Panc1 (cell line): Measurements from ENCODE around the gene MYDGF. TPM values are rescaled to one million over a fixed set of nuclear protein-coding genes. Genes with fewer than 3 reads are reported as not detected.

Source experiments
- ATAC-seq: fragments of 200-7000 bp; cut with Tn5 transposase; 2 replicates; pipeline ENCODE4 v1.9.1; 2020; ENCODE audit warnings: mild to moderate bottlenecking, moderate library complexity
- BruUV-seq: library from RNA; stranded (reverse); fragments of 400-500 nt; replicated peaks from 2 replicates; lab custom pipeline; 2021; lab: Mats Ljungman, UMichigan
- CTCF ChIA-PET: fragments of 300-600 bp; sonication (Branson Sonifier 250); formaldehyde crosslinking; loops from one replicate; lab custom pipeline; 2022; ENCODE audit warnings: antibody characterized with exemption; lab: Charles Lee
- POLR2A ChIA-PET: fragments of 300-600 bp; sonication (Branson Sonifier 250); formaldehyde crosslinking; loops from one replicate; lab custom pipeline; 2022; ENCODE audit warnings: antibody characterized with exemption; lab: Charles Lee
- DNase-seq: peaks from one replicate; pipeline ENCODE4 v3.0.0-alpha.2; 2010; ENCODE audit warnings: low read depth, low spot score
- H3K27ac ChIP-seq: 2 replicates; pipeline ENCODE4 v1.5.1; 2011; ENCODE audit warnings: mild to moderate bottlenecking, low read length, inconsistent platforms
- H3K27me3 ChIP-seq: fragments of 200-500 bp; sonication (Bioruptor generic); 2 replicates; pipeline ENCODE4 v1.6.0; 2014; ENCODE audit warnings: low read length, inconsistent platforms; ENCODE audit not compliant: control insufficient read depth, insufficient read depth
- H3K36me3 ChIP-seq: fragments of 200-500 bp; sonication (Bioruptor generic); 2 replicates; pipeline ENCODE4 v1.5.1; 2014; ENCODE audit warnings: inconsistent platforms, mild to moderate bottlenecking, low read length, moderate library complexity; ENCODE audit not compliant: control insufficient read depth, insufficient read depth
- H3K4me1 ChIP-seq: 2 replicates; pipeline ENCODE4 v1.5.1; 2011; ENCODE audit warnings: inconsistent platforms, mild to moderate bottlenecking, low read length, moderate library complexity; ENCODE audit not compliant: control insufficient read depth, insufficient read depth
- H3K4me3 ChIP-seq, 2 experiments: 2 replicates each; pipeline ENCODE4 v1.5.1; 2011 to 2012; ENCODE audit warnings: low read depth in 2 of 2, low read length in 2 of 2, mild to moderate bottlenecking in 2 of 2, inconsistent platforms in 1 of 2, moderate library complexity in 1 of 2
- H3K9me3 ChIP-seq: fragments of 200-500 bp; sonication (Bioruptor generic); 2 replicates; pipeline ENCODE4 v1.5.1; 2014; ENCODE audit warnings: low read depth, mild to moderate bottlenecking, inconsistent platforms, low read length, moderate library complexity; ENCODE audit not compliant: control insufficient read depth, insufficient read depth
- POLR2AphosphoS5 ChIP-seq: IDR thresholded peaks from 2 replicates; pipeline ENCODE4 v1.6.1; 2012; ENCODE audit warnings: mild to moderate bottlenecking, low read depth, low read length, moderate library complexity
- SIN3A ChIP-seq: IDR thresholded peaks from 2 replicates; pipeline ENCODE4 v1.6.1; 2012; ENCODE audit warnings: low read depth, mild to moderate bottlenecking, low read length, moderate library complexity, borderline replicate concordance; ENCODE audit not compliant: insufficient read depth
- TCF7L2 ChIP-seq: IDR thresholded peaks from 2 replicates; pipeline ENCODE4 v1.6.1; 2011; ENCODE audit warnings: mild to moderate bottlenecking, low read depth, low read length, inconsistent platforms
- in situ Hi-C: cut with HindIII; loops from 2 replicates; pipeline ENCODE4 v1.10.0; 2016; ENCODE audit warnings: low sequenced_read_pairs, low pct_unique_long_range_greater_than_20kb
- intact Hi-C: fragments of 100-400 bp; cut with micrococcal nuclease; formaldehyde crosslinking; loops from one replicate; pipeline ENCODE4 v1.10.0; 2022; ENCODE audit not compliant: unreplicated experiment
- total RNA-seq: library from RNA; stranded (reverse); gene quantifications from one replicate; pipeline ENCODE4 v1.2.1, GENCODE V29; 2021; ENCODE audit not compliant: unreplicated experiment
- TF ChIP-seq, protein P1 (sequence below), 2 experiments: IDR thresholded peaks; 2 replicates each; pipeline ENCODE4 v1.6.1; 2011 to 2012; ENCODE audit warnings: low read depth in 2 of 2, control low read depth in 1 of 2, low read length in 1 of 2, mild to moderate bottlenecking in 1 of 2, moderate library complexity in 1 of 2; ENCODE audit not compliant: insufficient read depth in 1 of 2
- TF ChIP-seq, protein P2 (sequence below): fragments of 450-650 bp; IDR thresholded peaks from 2 replicates; pipeline ENCODE4 v1.5.1; 2017; ENCODE audit warnings: mild to moderate bottlenecking

MYDGF gene
- total RNA-seq, 1 experiment from 2014 or later = 78.1 TPM

- in situ Hi-C loops = no loop called here
- ChIA-PET CTCF (no interaction called here), POLR2A (no interaction called here)
- Histone ChIP-seq H3K4me1 (peaks cover 9% of the 10 kb centered on the region; the same call in 1 of the 2 replicates), H3K9me3 (no peaks in the 10 kb centered on the region), H3K36me3 (no peaks in the 10 kb centered on the region), H3K27me3 (no peaks in the 10 kb centered on the region), H3K27ac (no peak overlapping the region), H3K4me3 (no peak overlapping the region)
- DNase-seq (no peak), ATAC-seq (no peak)
- no peak for TF ChIP-seq TCF7L2
- TF ChIP-seq, protein P1, sequence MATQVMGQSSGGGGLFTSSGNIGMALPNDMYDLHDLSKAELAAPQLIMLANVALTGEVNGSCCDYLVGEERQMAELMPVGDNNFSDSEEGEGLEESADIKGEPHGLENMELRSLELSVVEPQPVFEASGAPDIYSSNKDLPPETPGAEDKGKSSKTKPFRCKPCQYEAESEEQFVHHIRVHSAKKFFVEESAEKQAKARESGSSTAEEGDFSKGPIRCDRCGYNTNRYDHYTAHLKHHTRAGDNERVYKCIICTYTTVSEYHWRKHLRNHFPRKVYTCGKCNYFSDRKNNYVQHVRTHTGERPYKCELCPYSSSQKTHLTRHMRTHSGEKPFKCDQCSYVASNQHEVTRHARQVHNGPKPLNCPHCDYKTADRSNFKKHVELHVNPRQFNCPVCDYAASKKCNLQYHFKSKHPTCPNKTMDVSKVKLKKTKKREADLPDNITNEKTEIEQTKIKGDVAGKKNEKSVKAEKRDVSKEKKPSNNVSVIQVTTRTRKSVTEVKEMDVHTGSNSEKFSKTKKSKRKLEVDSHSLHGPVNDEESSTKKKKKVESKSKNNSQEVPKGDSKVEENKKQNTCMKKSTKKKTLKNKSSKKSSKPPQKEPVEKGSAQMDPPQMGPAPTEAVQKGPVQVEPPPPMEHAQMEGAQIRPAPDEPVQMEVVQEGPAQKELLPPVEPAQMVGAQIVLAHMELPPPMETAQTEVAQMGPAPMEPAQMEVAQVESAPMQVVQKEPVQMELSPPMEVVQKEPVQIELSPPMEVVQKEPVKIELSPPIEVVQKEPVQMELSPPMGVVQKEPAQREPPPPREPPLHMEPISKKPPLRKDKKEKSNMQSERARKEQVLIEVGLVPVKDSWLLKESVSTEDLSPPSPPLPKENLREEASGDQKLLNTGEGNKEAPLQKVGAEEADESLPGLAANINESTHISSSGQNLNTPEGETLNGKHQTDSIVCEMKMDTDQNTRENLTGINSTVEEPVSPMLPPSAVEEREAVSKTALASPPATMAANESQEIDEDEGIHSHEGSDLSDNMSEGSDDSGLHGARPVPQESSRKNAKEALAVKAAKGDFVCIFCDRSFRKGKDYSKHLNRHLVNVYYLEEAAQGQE (IDR thresholded peaks at IDR 0.05; ENCODE audit: insufficient read depth in 1 of 2, low read depth in 2 of 2, low read length in 1 of 2) = no peak
- TF ChIP-seq, protein P2, sequence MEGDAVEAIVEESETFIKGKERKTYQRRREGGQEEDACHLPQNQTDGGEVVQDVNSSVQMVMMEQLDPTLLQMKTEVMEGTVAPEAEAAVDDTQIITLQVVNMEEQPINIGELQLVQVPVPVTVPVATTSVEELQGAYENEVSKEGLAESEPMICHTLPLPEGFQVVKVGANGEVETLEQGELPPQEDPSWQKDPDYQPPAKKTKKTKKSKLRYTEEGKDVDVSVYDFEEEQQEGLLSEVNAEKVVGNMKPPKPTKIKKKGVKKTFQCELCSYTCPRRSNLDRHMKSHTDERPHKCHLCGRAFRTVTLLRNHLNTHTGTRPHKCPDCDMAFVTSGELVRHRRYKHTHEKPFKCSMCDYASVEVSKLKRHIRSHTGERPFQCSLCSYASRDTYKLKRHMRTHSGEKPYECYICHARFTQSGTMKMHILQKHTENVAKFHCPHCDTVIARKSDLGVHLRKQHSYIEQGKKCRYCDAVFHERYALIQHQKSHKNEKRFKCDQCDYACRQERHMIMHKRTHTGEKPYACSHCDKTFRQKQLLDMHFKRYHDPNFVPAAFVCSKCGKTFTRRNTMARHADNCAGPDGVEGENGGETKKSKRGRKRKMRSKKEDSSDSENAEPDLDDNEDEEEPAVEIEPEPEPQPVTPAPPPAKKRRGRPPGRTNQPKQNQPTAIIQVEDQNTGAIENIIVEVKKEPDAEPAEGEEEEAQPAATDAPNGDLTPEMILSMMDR = no peak
- no peak for TF ChIP-seq SIN3A
- TF ChIP-seq POLR2AphosphoS5 = no peak
- intact Hi-C loops = no loop called here
- no TSS peak for BruUV-seq
These were observed 50.4 kb downstream of the MYDGF start for GRCh38 chr19:4619668-4620294.

GRCh38 chr19:4618019-4618418 lies 52.1 kb downstream of the MYDGF start:
- TF ChIP-seq TCF7L2 = no peak
- TF ChIP-seq POLR2AphosphoS5 = no peak
- TF ChIP-seq, protein P1 (IDR thresholded peaks at IDR 0.05; ENCODE audit: insufficient read depth in 1 of 2, low read depth in 2 of 2, low read length in 1 of 2) = no peak
- no peak for TF ChIP-seq SIN3A
- TF ChIP-seq, protein P2 = no peak
- peaks cover 8% of the 10 kb centered on the region; the same call in 1 of the 2 replicates for H3K4me1 ChIP-seq
- intact Hi-C loops = no loop called here
- H3K27ac ChIP-seq = no peak overlapping the region
- DNase-seq (no peak), ATAC-seq (no peak)
- no TSS peak for BruUV-seq
- no peaks in the 10 kb centered on the region for H3K27me3 ChIP-seq
- no peaks in the 10 kb centered on the region for H3K36me3 ChIP-seq
- ChIA-PET CTCF (no interaction called here), POLR2A (no interaction called here)
- in situ Hi-C loops = no loop called here
- H3K9me3 ChIP-seq = no peaks in the 10 kb centered on the region
- no peak overlapping the region for H3K4me3 ChIP-seq
